Heart left ventricle (tissue), 13 donors: ENCODE data around the gene NIPA2.

Source experiments
- CTCF ChIP-seq, 12 donors: fragments of 200-600 bp; sonication (generic) in 4 of 12; IDR thresholded peaks; one replicate each; pipeline versions ENCODE4 v1.5.0 to v1.8.0; 2018 to 2022; ENCODE audit warnings: antibody characterized with exemption in 12 of 12, mild to moderate bottlenecking in 5 of 12
- POLR2A ChIP-seq, 2 donors: fragments of 450-650 bp; IDR thresholded peaks; one replicate each; pipeline ENCODE4 v1.6.1; 2017; ENCODE audit warnings: antibody characterized with exemption in 2 of 2, mild to moderate bottlenecking in 2 of 2, moderate library complexity in 2 of 2
- donor health status: ischemic (EF 13 %, LVEDD 7.1; RV severe dilation, severe dysfunction).
- donor health status: DM: no; HTN: yes; CAD: no.
- donor health status: DM: no; HTN: no; CAD: no.
- donor health status: ischemic (EF 25% LVEDD 6.9; RV normal size, moderate dysfunction).
- donor health status: ischemic (EF 25% LVEDD 5.7; RV mildly dilated, moderate dysfunction).
- donor health status: ischemic (EF 35%, LVEDD 5.7; RV mildly dilated, moderate dysfunction).
- donor health status: nonischemic (EF 11% LVEDD 7.7; RV severe dilation, severe dysfunction).
- donor health status: DM: yes; HTN: yes; CAD: no.
- donor health status: PGD.
- donor health status: ischemic (EF 29% LVEDD 5.4; RV normal size, mild dysfunction).
- donor health status: nonischemic (EF 23%, LVEDD 6.1; RV moderate dilation, normal function).

GRCh38 chr15:22846073-22846472, 7.6 kb downstream of the NIPA2 start:
- TF ChIP-seq CTCF (IDR thresholded peaks at IDR 0.05) (no peak), POLR2A (IDR thresholded peaks at IDR 0.05) (no peak)
